ENCODE measurements around the gene ANKRD33B.

- TF ChIP-seq POLR2A (IDR thresholded peaks at IDR 0.05) (no peak), CTCF (IDR thresholded peaks at IDR 0.05 in 8 of 11, conservative IDR thresholded peaks at IDR 0.05 in 3 of 11) (no peak)
These were observed 39.3 kb upstream of the ANKRD33B start for GRCh38 chr5:10524376-10525123.
